Measurements from ENCODE around the gene SOX6. TPM values are rescaled to one million over a fixed set of nuclear protein-coding genes. Genes with fewer than 3 reads are reported as not detected.

Gene SOX6
- total RNA-seq, 1 experiment from 2014 or later = 0.21 TPM

- Histone ChIP-seq H3K4me3 (ENCODE audit: low read depth in 2 of 2, low read length in 2 of 2) (no peak overlapping the region), H3K4me1 (ENCODE audit: control insufficient read depth, insufficient read depth, low read length) (no peaks in the 10 kb centered on the region), H3K9me3 (ENCODE audit: control insufficient read depth, insufficient read depth, low read depth, low read length) (no peaks in the 10 kb centered on the region), H3K27ac (ENCODE audit: low read length) (no peak overlapping the region), H3K36me3 (ENCODE audit: control insufficient read depth, insufficient read depth, low read length) (no peaks in the 10 kb centered on the region), H3K27me3 (ENCODE audit: control insufficient read depth, insufficient read depth, low read length) (no peaks in the 10 kb centered on the region)
- DNase-seq (ENCODE audit: low read depth, low spot score) = no peak
- intact Hi-C loops (cut with micrococcal nuclease; ENCODE audit: unreplicated experiment) (no loop called here), in situ Hi-C loops (cut with HindIII; ENCODE audit: low pct_unique_long_range_greater_than_20kb, low sequenced_read_pairs) (no loop called here)
- no peak for TF ChIP-seq SIN3A (IDR thresholded peaks at IDR 0.05; ENCODE audit: borderline replicate concordance, insufficient read depth, low read depth, low read length)
- no peak for TF ChIP-seq TCF7L2 (IDR thresholded peaks at IDR 0.05; ENCODE audit: low read depth, low read length)
- TF ChIP-seq POLR2AphosphoS5 (IDR thresholded peaks at IDR 0.05; ENCODE audit: low read depth, low read length) = no peak
- no peak for TF ChIP-seq REST (IDR thresholded peaks at IDR 0.05; ENCODE audit: insufficient read depth in 1 of 2, low read depth in 2 of 2, low read length in 1 of 2)
- no peak for TF ChIP-seq CTCF (IDR thresholded peaks at IDR 0.05)
- ATAC-seq = no peak
- BruUV-seq (replicated peaks) = no TSS peak
- ChIA-PET CTCF (no interaction called here), POLR2A (no interaction called here)
Measured at GRCh38 chr11:16034074-16034473, 322.3 kb downstream of the SOX6 start.

- DNase-seq (ENCODE audit: low read depth, low spot score) = no peak
- TF ChIP-seq CTCF (IDR thresholded peaks at IDR 0.05) = no peak
- H3K27me3 ChIP-seq (ENCODE audit: control insufficient read depth, insufficient read depth, low read length) = no peaks in the 10 kb centered on the region
- no peaks in the 10 kb centered on the region for H3K36me3 ChIP-seq (ENCODE audit: control insufficient read depth, insufficient read depth, low read length)
- ATAC-seq = no peak
- CTCF ChIA-PET = no interaction called here
- no peak overlapping the region for H3K27ac ChIP-seq (ENCODE audit: low read length)
- no peak overlapping the region for H3K4me3 ChIP-seq (ENCODE audit: low read depth in 2 of 2, low read length in 2 of 2)
- POLR2A ChIA-PET = no interaction called here
- in situ Hi-C loops (cut with HindIII; ENCODE audit: low pct_unique_long_range_greater_than_20kb, low sequenced_read_pairs) = no loop called here
- no peaks in the 10 kb centered on the region for H3K9me3 ChIP-seq (ENCODE audit: control insufficient read depth, insufficient read depth, low read depth, low read length)
- H3K4me1 ChIP-seq (ENCODE audit: control insufficient read depth, insufficient read depth, low read length) = no peaks in the 10 kb centered on the region
- no TSS peak for BruUV-seq (replicated peaks)
- intact Hi-C loops (cut with micrococcal nuclease; ENCODE audit: unreplicated experiment) = no loop called here
Measured at GRCh38 chr11:16032974-16033373, 323.4 kb downstream of the SOX6 start.

GRCh38 chr11:16031210-16031609, 325.1 kb downstream of the SOX6 start:
- POLR2A ChIA-PET = no interaction called here
- no peak for TF ChIP-seq SIN3A (IDR thresholded peaks at IDR 0.05; ENCODE audit: borderline replicate concordance, insufficient read depth, low read depth, low read length)
- no peak for TF ChIP-seq CTCF (IDR thresholded peaks at IDR 0.05)
- no peak for TF ChIP-seq POLR2AphosphoS5 (IDR thresholded peaks at IDR 0.05; ENCODE audit: low read depth, low read length)
- TF ChIP-seq TCF7L2 (IDR thresholded peaks at IDR 0.05; ENCODE audit: low read depth, low read length) = no peak
- no peak for TF ChIP-seq REST (IDR thresholded peaks at IDR 0.05; ENCODE audit: insufficient read depth in 1 of 2, low read depth in 2 of 2, low read length in 1 of 2)
- no peak overlapping the region for H3K27ac ChIP-seq (ENCODE audit: low read length)
- in situ Hi-C loops (cut with HindIII; ENCODE audit: low pct_unique_long_range_greater_than_20kb, low sequenced_read_pairs) = no loop called here
- no peaks in the 10 kb centered on the region for H3K4me1 ChIP-seq (ENCODE audit: control insufficient read depth, insufficient read depth, low read length)
- H3K4me3 ChIP-seq (ENCODE audit: low read depth in 2 of 2, low read length in 2 of 2) = no peak overlapping the region
- DNase-seq (ENCODE audit: low read depth, low spot score) (no peak), ATAC-seq (no peak)
- H3K9me3 ChIP-seq (ENCODE audit: control insufficient read depth, insufficient read depth, low read depth, low read length) = no peaks in the 10 kb centered on the region
- BruUV-seq (replicated peaks) = no TSS peak
- no peaks in the 10 kb centered on the region for H3K36me3 ChIP-seq (ENCODE audit: control insufficient read depth, insufficient read depth, low read length)
- intact Hi-C loops (cut with micrococcal nuclease; ENCODE audit: unreplicated experiment) = no loop called here
- CTCF ChIA-PET = no interaction called here
- no peaks in the 10 kb centered on the region for H3K27me3 ChIP-seq (ENCODE audit: control insufficient read depth, insufficient read depth, low read length)
